Fibroblast of lung (primary cell): ENCODE data around the gene ANKMY1. TPM values are rescaled to one million over a fixed set of nuclear protein-coding genes. Genes with fewer than 3 reads are reported as not detected.

Experiments used
- DNase-seq, 2 donors: peaks; one replicate each; pipeline versions ENCODE4 v3.0.0 to v3.0.0-alpha.2; 2010; ENCODE audit warnings: low read depth in 2 of 2
- H2AFZ ChIP-seq: 2 replicates; pipeline ENCODE4 v1.5.1; 2012; ENCODE audit warnings: low read length, control low read depth, inconsistent platforms
- H3K27ac ChIP-seq: 2 replicates; pipeline ENCODE4 v1.5.1; 2011; ENCODE audit warnings: low read length, control low read depth; ENCODE audit not compliant: insufficient read depth
- H3K27me3 ChIP-seq: 2 replicates; pipeline ENCODE4 v1.5.1; 2011; ENCODE audit warnings: mild to moderate bottlenecking, low read length; ENCODE audit not compliant: control insufficient read depth, insufficient read depth
- H3K36me3 ChIP-seq: 2 replicates; pipeline ENCODE4 v1.5.1; 2011; ENCODE audit warnings: low read length; ENCODE audit not compliant: control insufficient read depth, insufficient read depth
- H3K4me1 ChIP-seq: 2 replicates; pipeline ENCODE4 v1.5.1; 2011; ENCODE audit warnings: low read length; ENCODE audit not compliant: control insufficient read depth, insufficient read depth; ENCODE audit errors: extremely low read depth
- H3K4me2 ChIP-seq: 2 replicates; pipeline ENCODE4 v1.5.1; 2011; ENCODE audit warnings: low read length, control low read depth; ENCODE audit not compliant: insufficient read depth; ENCODE audit errors: extremely low read depth
- H3K4me3 ChIP-seq, 4 experiments: fragments of 200-600 bp in 1 of 4; sonication (generic) in 1 of 4; replicated peaks in 1 of 4; 2 replicates each; pipeline ENCODE4 v1.5.1; 2011 to 2016; ENCODE audit warnings: low read length in 4 of 4, low read depth in 3 of 4, mild to moderate bottlenecking in 3 of 4, control low read depth in 2 of 4, inconsistent platforms in 1 of 4, mixed read lengths in 1 of 4; ENCODE audit not compliant: insufficient read depth in 1 of 4; ENCODE audit errors: control extremely low read depth in 1 of 4
- H3K79me2 ChIP-seq: 2 replicates; pipeline ENCODE4 v1.5.1; 2012; ENCODE audit warnings: mild to moderate bottlenecking, low read length, inconsistent platforms; ENCODE audit not compliant: control insufficient read depth, insufficient read depth
- H3K9ac ChIP-seq: 2 replicates; pipeline ENCODE4 v1.5.1; 2011; ENCODE audit warnings: mild to moderate bottlenecking, low read length, control low read depth; ENCODE audit not compliant: insufficient read depth
- H3K9me3 ChIP-seq: 2 replicates; pipeline ENCODE4 v1.5.1; 2012; ENCODE audit warnings: low read depth, low read length; ENCODE audit not compliant: control insufficient read depth, insufficient read depth
- H4K20me1 ChIP-seq: 2 replicates; pipeline ENCODE4 v1.5.1; 2011; ENCODE audit warnings: low read length; ENCODE audit not compliant: control insufficient read depth, insufficient read depth; ENCODE audit errors: extremely low read depth
- EZH2 ChIP-seq: IDR thresholded peaks from 2 replicates; pipeline ENCODE4 v1.5.1; 2012; ENCODE audit warnings: low read length, control low read depth, mild to moderate bottlenecking; ENCODE audit errors: missing control alignments
- polyA plus RNA-seq, 2 donors: library from polyadenylated mRNA; depleted of rRNA in 1 of 2; stranded (reverse) in 1 of 2; unstranded in 1 of 2; fragments of >200 nt; gene quantifications; 2 replicates each; pipeline ENCODE4 v1.2.1, GENCODE V29; 2011 to 2012; ENCODE audit warnings: missing spikeins in 1 of 2
- total RNA-seq: library from RNA; depleted of rRNA; stranded (reverse); fragments of >200 nt; gene quantifications from 2 replicates; pipeline ENCODE4 v1.2.1, GENCODE V29; 2014
- TF ChIP-seq, protein P1 (sequence below), 2 donors: IDR thresholded peaks in 1 of 2; conservative IDR thresholded peaks in 1 of 2; 1 replicate in 1 of 2; 2 replicates in 1 of 2; pipeline ENCODE4 v1.5.1; 2011 to 2012; ENCODE audit warnings: low read length in 2 of 2, control low read depth in 1 of 2, inconsistent platforms in 1 of 2, low read depth in 1 of 2, mild to moderate bottlenecking in 1 of 2

Gene ANKMY1
- total and polyA plus RNA-seq, 2 donors (not counting 1 experiment from before 2014, with no cell fraction given) = 2.8 to 7.4 TPM

- Histone ChIP-seq H3K79me2 (peaks cover 6% of the 10 kb centered on the region), H3K9me3 (no peaks in the 10 kb centered on the region), H3K27me3 (no peaks in the 10 kb centered on the region), H3K4me2 (no peak overlapping the region), H3K36me3 (no peaks in the 10 kb centered on the region), H3K4me1 (peaks cover 5% of the 10 kb centered on the region), H3K27ac (no peak overlapping the region), H3K4me3 (no peak overlapping the region), H4K20me1 (no peaks in the 10 kb centered on the region), H3K9ac (no peak overlapping the region), H2AFZ (no peak overlapping the region)
- peak; percentile 34 to 39 for DNase-seq
- TF ChIP-seq, protein P1, sequence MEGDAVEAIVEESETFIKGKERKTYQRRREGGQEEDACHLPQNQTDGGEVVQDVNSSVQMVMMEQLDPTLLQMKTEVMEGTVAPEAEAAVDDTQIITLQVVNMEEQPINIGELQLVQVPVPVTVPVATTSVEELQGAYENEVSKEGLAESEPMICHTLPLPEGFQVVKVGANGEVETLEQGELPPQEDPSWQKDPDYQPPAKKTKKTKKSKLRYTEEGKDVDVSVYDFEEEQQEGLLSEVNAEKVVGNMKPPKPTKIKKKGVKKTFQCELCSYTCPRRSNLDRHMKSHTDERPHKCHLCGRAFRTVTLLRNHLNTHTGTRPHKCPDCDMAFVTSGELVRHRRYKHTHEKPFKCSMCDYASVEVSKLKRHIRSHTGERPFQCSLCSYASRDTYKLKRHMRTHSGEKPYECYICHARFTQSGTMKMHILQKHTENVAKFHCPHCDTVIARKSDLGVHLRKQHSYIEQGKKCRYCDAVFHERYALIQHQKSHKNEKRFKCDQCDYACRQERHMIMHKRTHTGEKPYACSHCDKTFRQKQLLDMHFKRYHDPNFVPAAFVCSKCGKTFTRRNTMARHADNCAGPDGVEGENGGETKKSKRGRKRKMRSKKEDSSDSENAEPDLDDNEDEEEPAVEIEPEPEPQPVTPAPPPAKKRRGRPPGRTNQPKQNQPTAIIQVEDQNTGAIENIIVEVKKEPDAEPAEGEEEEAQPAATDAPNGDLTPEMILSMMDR (conservative IDR thresholded peaks at IDR 0.05 in 1 of 2, IDR thresholded peaks at IDR 0.05 in 1 of 2; ENCODE audit: low read depth in 1 of 2, low read length in 2 of 2) = peak in 1 of 2 donors; percentile 60
- TF ChIP-seq EZH2 = no peak
Observed at GRCh38 chr2:240556553-240557100, 1.2 kb downstream of the ANKMY1 start.

DNA sequence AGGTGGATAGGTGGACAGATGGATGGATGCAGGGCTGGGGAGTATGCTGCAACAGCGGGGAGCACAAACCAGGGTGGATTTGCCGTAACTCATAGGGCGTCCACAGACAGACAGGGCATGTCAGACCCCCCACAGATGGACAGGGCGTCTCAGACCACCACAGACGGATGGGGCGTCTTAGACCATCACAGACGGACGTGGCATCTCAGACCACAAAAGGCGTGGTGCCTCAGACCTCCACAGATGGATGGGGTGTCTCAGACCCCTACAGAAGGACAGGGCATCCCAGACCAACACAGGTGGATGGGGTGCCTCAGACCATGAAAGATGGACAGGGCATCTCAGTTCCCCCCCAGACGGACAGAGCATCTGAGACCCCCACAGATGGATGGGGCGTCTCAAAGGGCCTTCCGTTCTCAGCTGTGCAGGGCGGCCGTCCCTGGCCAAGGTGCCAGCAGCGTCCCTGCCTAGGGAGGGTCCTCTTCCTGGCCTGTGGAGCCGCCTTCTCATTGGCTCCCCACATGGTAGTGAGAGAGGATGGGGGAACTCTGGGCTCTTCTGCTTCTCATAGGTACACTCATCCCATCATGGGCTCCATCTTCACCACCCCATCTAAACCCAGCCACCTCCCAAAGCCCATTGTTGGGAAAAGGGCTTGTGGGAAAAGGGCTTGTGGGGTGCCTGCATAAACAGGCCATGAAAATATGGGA is 2.1 kb downstream of the ANKMY1 start:
- peaks cover 2% of the 10 kb centered on the region for H3K4me1 ChIP-seq
- no peaks in the 10 kb centered on the region for H3K36me3 ChIP-seq
- no peaks in the 10 kb centered on the region for H4K20me1 ChIP-seq
- no peaks in the 10 kb centered on the region for H3K9me3 ChIP-seq
- H3K27me3 ChIP-seq = no peaks in the 10 kb centered on the region
- no peak overlapping the region for H3K4me2 ChIP-seq
- no peak for DNase-seq
- no peak for TF ChIP-seq EZH2
- peaks cover 6% of the 10 kb centered on the region for H3K79me2 ChIP-seq
- H3K9ac ChIP-seq = no peak overlapping the region
- H3K4me3 ChIP-seq = no peak overlapping the region
- no peak overlapping the region for H2AFZ ChIP-seq
- no peak overlapping the region for H3K27ac ChIP-seq

DNA sequence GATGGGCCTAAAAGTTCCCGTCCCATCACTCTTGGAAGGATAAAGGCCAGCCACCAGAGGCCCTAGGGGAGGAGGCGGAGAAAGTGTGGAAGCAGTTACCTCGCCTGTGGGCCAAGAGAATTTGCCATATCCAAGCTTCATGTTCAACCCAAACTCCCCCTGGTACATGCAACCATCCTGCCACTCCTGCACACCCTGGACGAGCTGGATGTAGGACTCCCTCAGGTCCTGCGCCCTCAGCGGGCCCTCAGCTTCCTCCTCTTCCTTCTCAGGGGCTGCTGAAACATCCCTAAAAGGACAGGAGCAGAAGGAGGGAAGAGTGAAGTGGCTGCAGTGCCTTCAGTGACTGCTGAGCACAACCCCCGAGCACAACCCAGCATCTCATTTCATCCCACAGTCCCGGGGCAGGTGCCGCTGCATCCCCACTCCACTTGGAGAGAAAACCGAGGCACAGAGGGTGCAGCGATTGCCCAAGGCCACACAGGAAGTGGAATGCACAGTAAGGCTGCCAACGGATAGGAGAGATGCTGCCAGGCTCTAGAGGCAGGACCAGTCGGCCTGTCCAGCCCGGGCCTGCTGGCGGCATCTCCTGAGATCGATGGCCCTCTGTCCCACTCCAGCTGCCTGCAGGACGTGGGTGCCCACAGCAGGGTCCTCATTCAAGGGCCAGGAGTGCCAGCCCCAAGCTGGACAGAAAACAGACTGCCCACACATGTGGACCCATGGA is 2.9 kb downstream of the ANKMY1 start:
- no peak overlapping the region for H3K4me2 ChIP-seq
- no peaks in the 10 kb centered on the region for H3K27me3 ChIP-seq
- H2AFZ ChIP-seq = no peak overlapping the region
- peaks cover 2% of the 10 kb centered on the region for H3K4me1 ChIP-seq
- no peak overlapping the region for H3K9ac ChIP-seq
- no peaks in the 10 kb centered on the region for H3K9me3 ChIP-seq
- DNase-seq = no peak
- TF ChIP-seq, protein P1 (conservative IDR thresholded peaks at IDR 0.05 in 1 of 2, IDR thresholded peaks at IDR 0.05 in 1 of 2; ENCODE audit: low read depth in 1 of 2, low read length in 2 of 2) = no peak
- no peak for TF ChIP-seq EZH2
- H4K20me1 ChIP-seq = no peaks in the 10 kb centered on the region
- H3K79me2 ChIP-seq = peaks cover 6% of the 10 kb centered on the region
- H3K27ac ChIP-seq = no peak overlapping the region
- H3K4me3 ChIP-seq = no peak overlapping the region
- no peaks in the 10 kb centered on the region for H3K36me3 ChIP-seq
